ENCODE data around the gene CRYBB2.

GRCh38 chr22:25207553-25208157 lies 11.8 kb upstream of the CRYBB2 start:
- TF ChIP-seq FOXM1 (IDR thresholded peaks at IDR 0.05; ENCODE audit: borderline replicate concordance) (no peak), ZNF384 (IDR thresholded peaks at IDR 0.05) (no peak), BHLHE40 (IDR thresholded peaks at IDR 0.05; ENCODE audit: borderline replicate concordance) (no peak), NFRKB (IDR thresholded peaks at IDR 0.05) (no peak), TARDBP (IDR thresholded peaks at IDR 0.05) (no peak), ARNT (IDR thresholded peaks at IDR 0.05) (no peak), ELF4 (IDR thresholded peaks at IDR 0.05) (no peak), SUZ12 (IDR thresholded peaks at IDR 0.05) (no peak), FOXK2 (IDR thresholded peaks at IDR 0.05) (no peak), HDGF (IDR thresholded peaks at IDR 0.05; ENCODE audit: borderline replicate concordance) (no peak), FOXA1 (IDR thresholded peaks at IDR 0.05) (no peak), LEF1 (IDR thresholded peaks at IDR 0.05; ENCODE audit: borderline replicate concordance) (no peak)

Measured in HEK293T (cell line).